ENCODE data around the gene ZNF143.
A peak's percentile ranks its signal among the peaks of the same experiment; 100 is the strongest.

Gene ZNF143

DNA sequence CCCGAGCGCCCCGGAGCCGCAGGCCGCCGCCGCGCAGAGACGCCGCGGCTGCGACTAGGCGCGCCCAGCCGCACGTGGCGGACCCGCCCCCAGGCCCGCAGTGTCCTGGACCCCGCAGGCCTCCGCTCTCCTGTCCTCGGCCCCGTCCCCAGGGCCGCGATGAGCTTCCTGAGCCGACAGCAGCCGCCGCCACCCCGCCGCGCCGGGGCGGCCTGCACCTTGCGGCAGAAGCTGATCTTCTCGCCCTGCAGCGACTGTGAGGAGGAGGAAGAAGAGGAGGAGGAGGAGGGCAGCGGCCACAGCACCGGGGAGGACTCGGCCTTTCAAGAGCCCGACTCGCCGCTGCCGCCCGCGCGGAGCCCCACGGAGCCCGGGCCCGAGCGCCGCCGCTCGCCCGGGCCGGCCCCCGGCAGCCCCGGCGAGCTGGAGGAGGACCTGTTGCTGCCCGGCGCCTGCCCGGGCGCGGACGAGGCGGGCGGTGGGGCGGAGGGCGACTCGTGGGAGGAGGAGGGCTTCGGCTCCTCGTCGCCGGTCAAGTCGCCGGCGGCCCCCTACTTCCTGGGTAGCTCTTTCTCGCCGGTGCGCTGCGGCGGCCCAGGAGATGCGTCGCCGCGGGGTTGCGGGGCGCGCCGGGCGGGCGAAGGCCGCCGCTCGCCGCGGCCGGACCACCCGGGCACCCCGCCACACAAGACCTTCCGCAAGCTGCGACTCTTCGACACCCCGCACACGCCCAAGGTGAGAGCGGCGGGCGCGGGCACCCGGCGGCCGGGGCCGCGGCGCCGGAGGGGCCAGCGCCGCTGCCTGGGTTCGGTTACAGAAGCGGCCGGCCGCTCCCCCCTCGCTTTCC is 113.2 kb downstream of the ZNF143 start:
- Histone ChIP-seq H3K9ac (ENCODE audit: low read length) (peak overlapping the region; percentile 97), H3K4me3 (ENCODE audit: low read length) (peak overlapping the region; percentile 71), H3K27me3 (ENCODE audit: control insufficient read depth, insufficient read depth, low read length) (no peaks in the 10 kb centered on the region), H3K36me3 (ENCODE audit: control insufficient read depth, insufficient read depth, low read length) (no peaks in the 10 kb centered on the region), H3K4me1 (ENCODE audit: control insufficient read depth, insufficient read depth, low read length) (peaks cover 40% of the 10 kb centered on the region), H3K9me3 (ENCODE audit: control insufficient read depth, low read length) (no peaks in the 10 kb centered on the region)

DNA sequence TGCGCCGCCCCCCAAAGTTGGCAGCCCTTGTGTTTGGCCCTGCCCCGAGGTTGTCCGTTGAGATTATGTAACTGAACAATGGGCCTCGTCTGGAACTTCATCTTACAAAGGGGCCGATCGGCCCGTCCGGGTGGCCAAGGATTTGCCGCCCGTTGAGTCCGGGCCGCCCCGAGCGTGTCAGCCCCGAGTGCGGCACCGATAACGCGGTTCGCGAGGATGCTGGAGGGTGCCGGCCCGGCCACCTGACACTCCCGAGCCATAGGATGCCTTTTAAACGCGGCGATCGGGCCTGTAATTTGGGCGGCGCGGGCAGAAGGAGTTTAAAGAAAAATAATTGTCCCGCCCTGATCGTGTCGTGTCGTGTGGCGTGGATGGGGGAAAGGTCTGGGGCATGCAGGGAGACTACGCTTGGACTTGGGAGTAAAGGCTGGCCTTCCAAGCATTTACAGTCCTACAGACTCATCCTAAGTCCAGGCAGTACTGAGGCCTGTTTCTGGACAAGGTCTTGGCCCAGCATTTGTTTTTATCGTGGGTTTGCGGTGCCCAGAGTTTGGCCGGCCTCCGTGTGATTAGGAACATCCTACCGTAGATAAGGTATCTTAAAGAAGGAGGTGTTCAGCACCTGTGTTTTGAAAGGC is 113.9 kb downstream of the ZNF143 start:
- H3K9ac ChIP-seq (ENCODE audit: low read length) = peak overlapping the region; percentile 97
- H3K9me3 ChIP-seq (ENCODE audit: control insufficient read depth, low read length) = no peaks in the 10 kb centered on the region
- H3K27me3 ChIP-seq (ENCODE audit: control insufficient read depth, insufficient read depth, low read length) = no peaks in the 10 kb centered on the region
- peaks cover 33% of the 10 kb centered on the region for H3K4me1 ChIP-seq (ENCODE audit: control insufficient read depth, insufficient read depth, low read length)
- no peaks in the 10 kb centered on the region for H3K36me3 ChIP-seq (ENCODE audit: control insufficient read depth, insufficient read depth, low read length)
- peak overlapping the region; percentile 71 for H3K4me3 ChIP-seq (ENCODE audit: low read length)

DNA sequence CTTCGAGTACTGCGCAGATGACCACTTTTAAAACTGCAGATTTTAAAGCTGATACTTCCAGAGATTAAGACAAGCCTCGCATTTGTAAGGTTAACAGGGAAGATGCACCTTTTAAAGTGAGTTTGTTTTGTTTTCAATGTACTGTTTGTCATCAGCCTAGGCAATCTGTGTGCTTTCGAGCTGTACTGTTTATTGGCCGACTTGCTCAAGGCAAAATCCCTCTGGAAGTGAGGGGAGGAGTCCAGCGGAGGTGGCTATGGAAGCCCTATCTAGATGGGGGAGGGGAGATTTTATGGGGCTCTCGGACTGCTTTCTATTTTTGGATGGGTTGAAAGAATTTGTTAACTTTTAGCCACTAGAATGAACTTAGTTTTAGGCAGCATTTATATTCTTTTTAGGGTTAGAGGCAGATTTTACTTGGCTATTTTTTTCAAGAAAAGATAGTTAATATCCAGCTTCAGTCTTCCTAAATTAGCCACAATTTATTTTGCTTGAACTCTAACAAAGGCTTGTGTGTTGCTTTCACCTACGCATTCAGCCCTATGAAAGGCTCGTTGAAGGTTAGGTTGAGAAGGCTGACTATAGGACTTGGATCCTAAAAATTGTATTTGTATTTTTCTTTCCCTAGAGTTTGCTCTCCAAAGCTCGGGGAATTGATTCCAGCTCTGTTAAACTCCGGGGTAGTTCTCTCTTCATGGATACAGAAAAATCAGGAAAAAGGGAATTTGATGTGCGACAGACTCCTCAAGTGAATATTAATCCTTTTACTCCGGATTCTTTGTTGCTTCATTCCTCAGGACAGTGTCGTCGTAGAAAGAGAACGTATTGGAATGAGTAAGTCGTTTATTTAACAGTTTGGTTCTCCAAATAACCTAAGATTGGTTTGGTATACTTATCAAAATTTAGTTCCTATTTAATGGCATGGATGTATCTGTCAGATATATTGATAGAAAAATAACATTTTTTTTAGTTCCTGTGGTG is 114.7 kb downstream of the ZNF143 start:
- Histone ChIP-seq H3K4me1 (ENCODE audit: control insufficient read depth, insufficient read depth, low read length) (peaks cover 25% of the 10 kb centered on the region), H3K36me3 (ENCODE audit: control insufficient read depth, insufficient read depth, low read length) (no peaks in the 10 kb centered on the region), H3K27me3 (ENCODE audit: control insufficient read depth, insufficient read depth, low read length) (no peaks in the 10 kb centered on the region), H3K4me3 (ENCODE audit: low read length) (peak overlapping the region; percentile 71), H3K9me3 (ENCODE audit: control insufficient read depth, low read length) (no peaks in the 10 kb centered on the region), H3K9ac (ENCODE audit: low read length) (peak overlapping the region; percentile 97)

DNA sequence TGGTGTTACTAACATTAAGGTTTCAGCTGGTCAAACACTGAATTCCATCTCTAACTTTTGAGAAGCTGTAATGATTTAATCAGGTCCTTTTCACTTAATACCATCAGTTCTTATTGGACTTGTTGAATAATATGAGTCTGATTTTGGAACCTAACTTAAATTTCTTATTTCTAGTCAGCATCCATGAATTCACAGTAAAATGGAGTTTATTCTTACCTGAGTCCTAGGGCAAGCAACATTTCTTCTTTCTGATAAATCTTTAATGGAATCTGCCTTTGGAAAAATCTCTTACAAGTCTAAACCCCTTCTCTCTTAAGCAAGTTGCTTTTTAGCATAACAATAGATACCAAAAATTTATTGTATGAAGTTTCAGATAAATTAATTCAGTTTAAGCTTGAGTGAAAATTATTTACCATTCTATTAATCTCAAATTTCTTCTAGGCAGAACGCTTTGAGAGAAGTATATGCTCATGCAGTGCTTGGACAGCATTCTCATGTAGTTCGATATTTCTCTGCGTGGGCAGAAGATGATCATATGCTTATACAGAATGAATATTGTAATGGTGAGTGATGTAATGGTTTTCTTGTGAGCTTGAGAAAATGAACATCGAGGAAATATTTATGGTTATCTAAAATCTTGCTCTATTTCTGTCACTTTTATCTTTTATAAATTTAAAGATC is 116.0 kb downstream of the ZNF143 start:
- Histone ChIP-seq H3K9ac (ENCODE audit: low read length) (no peak overlapping the region), H3K4me3 (ENCODE audit: low read length) (no peak overlapping the region), H3K36me3 (ENCODE audit: control insufficient read depth, insufficient read depth, low read length) (no peaks in the 10 kb centered on the region), H3K27me3 (ENCODE audit: control insufficient read depth, insufficient read depth, low read length) (no peaks in the 10 kb centered on the region), H3K9me3 (ENCODE audit: control insufficient read depth, low read length) (no peaks in the 10 kb centered on the region), H3K4me1 (ENCODE audit: control insufficient read depth, insufficient read depth, low read length) (peaks cover 12% of the 10 kb centered on the region)

DNA sequence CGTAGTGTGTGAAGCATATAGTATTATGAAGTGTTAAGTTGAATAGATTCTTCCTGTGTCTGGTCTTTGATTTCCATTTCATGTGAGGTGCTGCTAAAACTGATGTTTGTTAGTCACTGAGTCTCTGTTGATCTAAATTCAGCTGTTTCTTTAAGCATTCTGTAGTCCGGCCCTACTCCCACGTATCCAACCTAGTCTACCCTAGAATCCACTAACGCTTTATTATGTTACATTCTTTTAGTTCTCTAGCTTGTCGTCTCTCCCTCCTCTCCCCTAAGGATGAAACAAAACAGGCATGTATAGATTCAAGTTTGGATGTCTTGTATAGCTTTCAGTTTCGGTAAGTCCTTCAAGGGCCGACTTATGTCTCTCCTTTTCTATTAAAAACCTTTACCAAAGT is 116.7 kb downstream of the ZNF143 start:
- Histone ChIP-seq H3K27me3 (ENCODE audit: control insufficient read depth, insufficient read depth, low read length) (no peaks in the 10 kb centered on the region), H3K4me1 (ENCODE audit: control insufficient read depth, insufficient read depth, low read length) (peaks cover 5% of the 10 kb centered on the region), H3K9me3 (ENCODE audit: control insufficient read depth, low read length) (no peaks in the 10 kb centered on the region), H3K4me3 (ENCODE audit: low read length) (no peak overlapping the region), H3K9ac (ENCODE audit: low read length) (peak overlapping the region; percentile 25), H3K36me3 (ENCODE audit: control insufficient read depth, insufficient read depth, low read length) (no peaks in the 10 kb centered on the region)

Measured in mucosa of stomach (tissue), 1 donor.